ENCODE measurements around the gene UBE2R2. TPM values are rescaled to one million over a fixed set of nuclear protein-coding genes. Genes with fewer than 3 reads are reported as not detected.
"Not testable (repeated sequence)": the region's sequence is repeated elsewhere in the genome, so short reads cannot be mapped to it uniquely, and the experiment has no call there.

Gene UBE2R2
- total RNA-seq, 2 donors from 2014 or later, result 39.3 to 61.4 TPM

DNA sequence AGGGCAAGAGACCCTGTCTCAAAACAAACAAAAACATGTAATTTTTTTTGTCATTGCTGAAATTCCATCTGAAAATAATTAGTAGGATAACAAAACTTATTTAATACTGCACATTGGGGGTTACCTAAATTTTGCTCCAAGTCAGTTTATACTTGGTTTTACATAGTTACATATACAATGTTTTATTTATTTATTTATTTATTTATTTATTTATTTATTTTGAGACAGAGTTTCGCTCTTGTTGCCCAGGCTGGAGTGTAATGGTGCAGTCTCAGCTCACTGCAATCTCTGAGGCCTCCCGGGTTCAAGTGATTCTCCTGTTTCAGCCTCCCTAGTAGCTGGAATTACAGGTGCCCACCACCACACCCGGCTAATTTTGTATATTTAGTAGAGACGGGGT is 52.3 kb downstream of the UBE2R2 start:
- peaks cover 12% of the 10 kb centered on the region for H3K4me1 Mint-ChIP-seq
- H3K36me3 Mint-ChIP-seq (ENCODE audit: low read depth), result peaks cover 18% of the 10 kb centered on the region
- ATAC-seq (replicated peaks); H3K4me3 Mint-ChIP-seq; H3K9me3 Mint-ChIP-seq; H3K27me3 Mint-ChIP-seq; H3K27ac Mint-ChIP-seq: not testable (repeated sequence)

DNA sequence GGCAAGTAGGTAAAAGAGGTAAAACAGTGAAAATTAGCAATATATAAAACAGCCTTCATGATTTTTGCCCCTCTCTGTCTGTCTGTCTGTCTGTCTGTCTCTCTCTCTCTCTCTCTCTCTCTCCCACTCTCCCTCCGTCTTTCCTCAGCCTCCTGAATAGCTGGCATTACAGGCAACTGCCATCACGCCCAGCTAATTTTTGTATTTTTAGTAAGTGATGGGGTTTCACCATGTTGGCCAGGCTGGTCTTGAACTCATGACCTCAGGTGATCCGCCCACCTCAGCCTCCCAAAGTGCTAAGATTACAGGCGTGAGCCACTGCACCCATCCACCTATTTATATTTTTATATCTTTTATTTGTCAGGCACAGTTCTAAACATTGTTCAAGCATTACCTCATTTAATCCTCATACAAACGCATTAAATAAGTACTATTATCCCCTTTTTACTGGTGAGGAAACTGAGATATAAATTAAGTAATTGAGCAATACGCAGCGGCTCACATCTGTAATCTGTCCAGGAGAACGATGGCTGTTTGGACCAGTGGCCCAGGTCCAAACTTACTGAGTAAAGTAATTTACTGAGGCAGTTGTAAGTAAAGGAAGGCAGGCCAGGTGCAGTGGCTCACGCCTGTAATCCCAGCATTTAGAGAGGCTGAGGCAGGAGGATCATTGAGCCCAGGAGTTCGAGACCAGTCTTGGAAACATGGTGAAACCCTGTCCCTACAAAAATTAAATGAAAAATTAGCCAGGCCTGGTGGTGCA is 60.9 kb downstream of the UBE2R2 start:
- peaks cover 22% of the 10 kb centered on the region for H3K36me3 Mint-ChIP-seq (ENCODE audit: low read depth)
- H3K9me3 Mint-ChIP-seq, result no peaks in the 10 kb centered on the region
- H3K4me1 Mint-ChIP-seq, result peaks cover 36% of the 10 kb centered on the region
- H3K27ac Mint-ChIP-seq, result peak overlapping the region; percentile 50
- no peaks in the 10 kb centered on the region for H3K27me3 Mint-ChIP-seq
- no peak for ATAC-seq (replicated peaks)
- H3K4me3 Mint-ChIP-seq, result no peak overlapping the region

DNA sequence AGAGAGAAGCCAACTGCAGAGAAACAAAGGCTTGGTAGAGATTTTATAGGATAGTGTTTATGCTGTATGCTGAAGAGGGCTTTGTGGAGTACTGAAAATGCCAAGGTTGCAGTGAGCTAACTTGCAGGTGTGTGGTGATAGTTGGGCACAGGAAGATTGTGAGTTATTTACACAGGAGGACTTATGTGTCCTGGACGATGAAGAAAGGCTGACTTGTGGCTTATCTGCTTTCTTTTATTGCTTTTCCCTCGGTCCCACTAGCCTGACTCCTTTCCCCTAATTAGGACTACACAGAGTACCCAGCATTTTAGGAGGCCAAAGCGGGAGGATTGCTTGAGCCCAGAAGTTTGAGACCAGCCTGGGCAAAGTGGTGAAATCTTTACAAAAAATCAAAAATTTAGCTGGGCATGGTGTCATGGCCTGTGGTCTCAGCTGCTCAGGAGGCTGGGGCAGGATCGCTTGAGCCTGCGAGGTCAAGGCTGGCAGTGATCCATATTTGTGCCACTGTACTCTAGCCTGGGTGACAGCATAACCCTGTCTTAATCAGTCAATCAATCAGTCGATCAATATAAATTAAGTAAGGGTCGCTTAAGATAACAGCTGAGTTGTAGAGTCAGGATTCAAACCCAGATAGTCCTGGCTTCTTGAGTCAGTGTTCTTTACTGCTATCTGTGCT is 61.9 kb downstream of the UBE2R2 start:
- Mint-ChIP-seq H3K4me3 (no peak overlapping the region), H3K36me3 (ENCODE audit: low read depth) (peaks cover 22% of the 10 kb centered on the region), H3K9me3 (no peaks in the 10 kb centered on the region), H3K27me3 (no peaks in the 10 kb centered on the region), H3K4me1 (peaks cover 36% of the 10 kb centered on the region), H3K27ac (no peak overlapping the region)
- no peak for ATAC-seq (replicated peaks)

DNA sequence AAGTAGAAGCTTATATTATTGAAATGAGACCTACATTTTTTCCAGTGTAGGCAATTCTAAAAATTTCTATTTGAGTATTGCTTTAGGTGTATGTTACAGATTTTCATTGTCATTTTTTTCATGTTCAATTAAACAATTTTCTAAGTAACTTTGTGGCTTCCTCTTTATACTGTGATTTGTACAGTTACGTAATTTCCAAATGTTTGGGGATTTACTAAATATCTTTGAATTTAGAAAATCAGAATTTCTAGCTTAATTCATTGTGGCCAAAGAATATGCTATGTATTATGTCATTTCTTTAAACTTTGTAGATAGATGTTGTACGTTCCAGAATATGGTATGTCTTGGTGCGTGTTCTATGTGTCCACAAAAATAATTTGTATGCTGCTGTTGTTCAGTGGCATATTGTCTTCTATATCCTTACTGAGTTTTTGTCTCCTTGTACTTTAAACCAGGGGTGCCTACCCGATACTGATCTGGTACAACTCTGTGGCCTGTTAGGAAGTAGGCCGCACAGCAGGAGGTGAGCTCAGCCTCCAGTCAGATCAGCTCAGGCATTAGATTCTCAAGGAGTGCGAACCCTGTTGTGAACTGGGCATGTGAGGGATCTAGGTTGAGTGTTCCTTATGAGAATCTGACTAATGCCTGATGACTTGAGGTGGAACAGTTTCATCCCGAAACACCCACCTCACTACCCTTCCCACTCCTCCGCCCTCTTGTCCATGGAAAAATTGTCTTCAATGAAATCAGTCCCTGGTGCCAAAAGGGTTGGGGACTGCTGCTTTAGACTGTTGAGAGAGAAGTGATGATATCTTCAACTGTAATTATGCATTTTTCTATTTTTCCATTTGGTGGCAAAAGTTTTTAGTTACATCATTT is 63.5 kb downstream of the UBE2R2 start:
- peak overlapping the region; percentile 80 for H3K27ac Mint-ChIP-seq
- peaks cover 36% of the 10 kb centered on the region for H3K4me1 Mint-ChIP-seq
- peaks cover 32% of the 10 kb centered on the region for H3K36me3 Mint-ChIP-seq (ENCODE audit: low read depth)
- H3K4me3 Mint-ChIP-seq, result peak overlapping the region; percentile 62
- peak; percentile 68 for ATAC-seq (replicated peaks)
- no peaks in the 10 kb centered on the region for H3K27me3 Mint-ChIP-seq
- no peaks in the 10 kb centered on the region for H3K9me3 Mint-ChIP-seq

DNA sequence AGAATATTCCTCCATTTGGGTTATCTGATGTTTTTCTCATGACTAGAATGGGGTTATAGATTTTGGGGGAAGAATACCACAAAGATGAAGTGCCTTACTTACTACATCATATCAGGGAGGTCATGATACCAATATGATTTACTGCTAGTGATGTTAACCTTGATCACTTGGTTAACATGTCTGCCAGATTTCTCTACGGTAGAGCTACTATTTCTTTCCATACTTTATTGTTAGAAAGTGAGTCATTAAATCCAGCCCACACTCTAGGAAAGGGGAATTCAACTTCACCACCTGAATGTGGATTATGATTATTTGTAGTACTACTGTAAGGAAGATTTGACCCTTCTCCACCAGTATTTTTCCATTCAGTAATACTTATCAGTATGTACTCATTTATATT is 64.7 kb downstream of the UBE2R2 start:
- ATAC-seq (replicated peaks), result peak; percentile 81
- H3K36me3 Mint-ChIP-seq (ENCODE audit: low read depth), result peaks cover 44% of the 10 kb centered on the region
- peaks cover 36% of the 10 kb centered on the region for H3K4me1 Mint-ChIP-seq
- H3K27ac Mint-ChIP-seq, result peak overlapping the region; percentile 80
- H3K4me3 Mint-ChIP-seq, result peak overlapping the region; percentile 62
- H3K27me3 Mint-ChIP-seq, result no peaks in the 10 kb centered on the region
- no peaks in the 10 kb centered on the region for H3K9me3 Mint-ChIP-seq

DNA sequence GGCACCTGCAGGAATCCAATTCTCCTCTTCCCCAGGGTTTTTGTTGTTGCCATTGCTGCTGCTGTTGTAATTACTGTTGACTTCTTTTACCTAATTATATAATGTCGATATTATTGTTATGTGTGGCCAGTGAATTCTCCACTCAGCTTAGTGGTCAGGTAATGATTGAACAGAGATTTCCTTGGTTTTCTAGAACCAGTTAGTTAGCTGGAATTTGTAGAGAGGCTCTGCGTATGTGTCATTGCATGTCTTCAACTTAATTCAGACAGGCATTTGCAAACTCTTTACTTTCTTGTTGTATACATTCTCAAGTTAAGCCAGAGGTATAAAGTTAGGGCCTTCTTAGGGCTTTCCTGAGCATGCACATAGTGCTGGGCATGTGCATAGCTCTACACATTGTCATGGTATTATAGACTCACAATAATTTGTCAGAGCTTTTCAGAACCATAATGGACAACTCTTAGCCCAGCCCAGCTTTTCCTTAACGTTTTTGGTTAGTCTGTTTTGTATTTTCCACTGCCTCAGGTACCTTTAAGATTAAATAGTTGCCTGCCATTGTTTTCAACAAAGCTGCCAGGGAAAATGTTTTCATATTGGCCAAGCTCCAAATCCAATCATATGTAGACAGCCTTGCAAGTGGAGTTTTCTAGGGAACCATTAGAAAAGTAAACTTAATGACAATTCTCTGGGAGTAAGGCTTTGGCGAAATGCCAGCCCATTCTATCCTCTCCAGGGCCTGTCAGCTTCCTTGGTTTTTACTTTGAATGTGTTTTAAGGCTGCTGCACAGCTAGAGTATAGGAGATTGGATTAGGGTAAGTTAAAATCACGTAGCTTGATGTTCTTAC is 68.1 kb downstream of the UBE2R2 start:
- Mint-ChIP-seq H3K36me3 (ENCODE audit: low read depth) (peaks cover 70% of the 10 kb centered on the region), H3K4me1 (peaks cover 20% of the 10 kb centered on the region), H3K27ac (peak overlapping the region; percentile 50), H3K9me3 (no peaks in the 10 kb centered on the region), H3K4me3 (no peak overlapping the region), H3K27me3 (no peaks in the 10 kb centered on the region)
- no peak for ATAC-seq (replicated peaks)

DNA sequence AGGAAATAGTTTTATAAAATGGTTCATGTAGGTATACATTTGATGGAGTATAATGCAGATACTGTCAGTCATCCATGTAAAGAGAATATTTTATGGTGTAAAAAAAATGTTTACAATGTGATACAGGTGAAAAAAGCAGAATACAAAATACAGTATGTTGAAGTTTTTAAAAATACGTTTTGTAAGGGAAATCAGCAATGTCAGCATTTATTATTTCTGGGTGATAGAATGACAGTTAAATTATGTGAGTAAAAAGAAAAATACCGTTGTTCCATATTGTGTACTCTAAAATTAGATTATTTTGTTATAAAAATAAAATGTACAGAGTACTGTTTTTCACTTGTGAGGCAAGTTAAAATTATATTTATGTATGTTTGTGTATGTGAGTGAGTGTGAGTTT is 69.0 kb downstream of the UBE2R2 start:
- Mint-ChIP-seq H3K4me3 (no peak overlapping the region), H3K9me3 (no peaks in the 10 kb centered on the region), H3K4me1 (peaks cover 13% of the 10 kb centered on the region), H3K36me3 (ENCODE audit: low read depth) (peaks cover 73% of the 10 kb centered on the region), H3K27ac (no peak overlapping the region), H3K27me3 (no peaks in the 10 kb centered on the region)
- ATAC-seq (replicated peaks), result no peak

DNA sequence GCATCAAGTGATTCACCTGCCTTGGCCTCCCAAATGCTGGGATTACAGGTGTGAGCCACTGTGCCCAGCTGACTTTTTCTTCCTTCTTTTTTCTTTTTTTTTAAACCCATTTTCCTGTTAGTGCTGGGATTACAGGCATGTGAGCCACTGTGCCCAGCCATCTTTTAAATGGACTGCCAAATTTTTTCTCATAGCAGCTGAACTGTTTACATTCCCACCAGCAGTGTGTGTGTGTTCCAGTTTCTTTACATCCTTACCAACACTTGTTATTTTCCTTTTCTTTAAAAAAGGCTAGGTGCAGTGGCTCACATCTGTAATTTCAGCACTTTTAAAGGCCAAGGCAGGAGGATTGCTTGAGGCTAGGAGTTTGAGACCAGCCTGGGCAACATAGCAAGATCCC is 76.9 kb downstream of the UBE2R2 start:
- ATAC-seq (replicated peaks), result no peak
- H3K4me1 Mint-ChIP-seq, result peaks cover 5% of the 10 kb centered on the region
- no peaks in the 10 kb centered on the region for H3K27me3 Mint-ChIP-seq
- H3K27ac Mint-ChIP-seq, result no peak overlapping the region
- H3K9me3 Mint-ChIP-seq, result no peaks in the 10 kb centered on the region
- H3K36me3 Mint-ChIP-seq (ENCODE audit: low read depth), result peaks cover 68% of the 10 kb centered on the region
- no peak overlapping the region for H3K4me3 Mint-ChIP-seq

DNA sequence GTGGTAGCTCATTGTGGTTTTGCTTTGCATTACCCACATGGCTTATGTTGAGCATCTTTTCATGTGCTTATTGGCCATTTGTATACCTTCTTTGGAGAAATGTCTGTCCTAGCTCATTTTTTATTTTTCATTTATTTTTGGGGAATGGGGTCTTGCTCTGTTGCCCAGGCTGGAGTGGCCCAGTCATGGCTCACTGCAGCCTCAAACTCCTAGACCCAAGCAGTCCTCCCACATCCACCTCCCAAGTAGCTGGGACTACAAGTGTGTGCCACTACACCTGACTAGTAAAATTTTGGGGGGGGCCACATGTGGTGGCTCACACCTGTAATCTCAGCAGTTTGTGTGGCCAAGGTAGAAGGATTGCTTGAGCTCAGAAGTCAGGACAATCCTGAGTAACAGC is 77.4 kb downstream of the UBE2R2 start:
- Mint-ChIP-seq H3K4me1 (peaks cover 5% of the 10 kb centered on the region), H3K4me3 (no peak overlapping the region), H3K36me3 (ENCODE audit: low read depth) (peaks cover 70% of the 10 kb centered on the region), H3K27ac (no peak overlapping the region), H3K27me3 (no peaks in the 10 kb centered on the region), H3K9me3 (no peaks in the 10 kb centered on the region)
- no peak for ATAC-seq (replicated peaks)

DNA sequence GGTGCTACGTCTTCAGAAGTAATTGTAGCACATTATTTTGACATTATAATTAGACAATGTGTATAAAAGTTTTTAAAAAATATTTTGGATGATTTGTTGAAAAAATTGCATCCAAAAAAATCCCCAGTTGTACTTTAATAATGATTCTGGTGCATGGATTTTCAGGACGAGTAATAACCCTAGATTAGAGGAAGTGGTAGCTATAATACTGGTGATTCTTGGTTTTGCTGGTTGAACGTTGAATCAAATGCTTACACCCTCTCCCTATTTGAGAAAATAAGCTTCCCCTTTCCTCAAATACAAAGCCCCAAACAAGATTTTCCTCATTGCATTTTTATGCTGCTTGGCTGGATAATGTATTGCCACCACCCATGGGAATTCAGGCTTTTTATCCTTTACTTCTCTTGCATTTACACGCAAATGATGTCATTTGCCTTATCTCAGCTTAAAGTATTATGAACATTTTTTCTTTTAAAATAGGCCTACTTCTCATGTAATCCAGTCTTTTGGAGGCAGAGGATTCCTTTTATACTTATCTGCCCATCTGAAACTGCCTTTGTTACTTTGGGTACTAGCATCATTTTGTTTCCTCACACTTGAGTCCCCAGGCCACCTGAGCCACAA is 86.3 kb downstream of the UBE2R2 start:
- ATAC-seq (replicated peaks), result no peak

DNA sequence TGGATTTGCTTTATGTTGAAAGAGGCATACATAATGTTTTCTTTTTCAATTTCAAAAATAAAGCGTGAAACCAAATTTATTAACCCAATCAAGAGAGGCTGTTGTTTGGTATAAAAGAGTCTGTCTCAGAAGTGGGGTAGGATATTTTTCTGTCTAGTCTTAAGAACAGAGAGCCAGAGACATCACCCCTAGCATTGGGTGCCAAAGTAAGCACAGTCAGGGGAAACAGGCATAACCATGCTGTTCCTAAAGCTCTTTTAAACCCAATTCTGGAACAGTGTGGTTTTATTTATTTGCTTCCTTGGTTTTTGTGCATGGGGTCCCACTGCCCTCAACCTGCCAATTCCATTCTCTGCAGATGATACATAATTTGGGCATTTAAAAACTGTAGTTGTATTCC is 88.2 kb downstream of the UBE2R2 start:
- no peak overlapping the region for H3K27ac Mint-ChIP-seq
- H3K36me3 Mint-ChIP-seq (ENCODE audit: low read depth), result peaks cover 51% of the 10 kb centered on the region
- no peak overlapping the region for H3K4me3 Mint-ChIP-seq
- ATAC-seq (replicated peaks), result no peak
- peaks cover 17% of the 10 kb centered on the region for H3K4me1 Mint-ChIP-seq
- no peaks in the 10 kb centered on the region for H3K9me3 Mint-ChIP-seq
- H3K27me3 Mint-ChIP-seq, result no peaks in the 10 kb centered on the region

More for the DNA sequence above, 86.3 kb downstream of the UBE2R2 start:
- Mint-ChIP-seq H3K27me3 (no peaks in the 10 kb centered on the region), H3K36me3 (ENCODE audit: low read depth) (peaks cover 66% of the 10 kb centered on the region), H3K4me1 (peaks cover 17% of the 10 kb centered on the region), H3K9me3 (no peaks in the 10 kb centered on the region), H3K27ac (peak overlapping the region; percentile 17), H3K4me3 (no peak overlapping the region)

DNA sequence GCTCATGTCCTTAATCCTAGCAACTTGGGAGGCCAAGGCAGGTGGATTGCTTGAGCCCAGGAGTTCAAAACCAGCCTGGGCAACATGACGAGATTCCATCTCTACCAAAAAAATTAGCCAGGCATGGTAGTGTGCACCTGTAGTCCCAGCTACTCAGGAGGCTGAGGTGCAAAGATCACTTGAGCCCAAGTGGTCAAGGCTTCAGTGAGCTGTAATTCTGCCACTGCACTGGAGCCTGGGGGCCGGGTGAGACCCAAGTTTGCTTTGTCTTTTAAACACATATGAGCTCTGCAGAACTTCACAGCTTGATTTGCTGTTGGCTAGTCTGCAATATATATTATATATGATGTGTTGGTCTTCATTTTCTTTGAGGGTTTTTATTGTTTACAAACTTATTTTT is 89.8 kb downstream of the UBE2R2 start:
- peaks cover 17% of the 10 kb centered on the region for H3K4me1 Mint-ChIP-seq
- no peaks in the 10 kb centered on the region for H3K9me3 Mint-ChIP-seq
- no peak for ATAC-seq (replicated peaks)
- peaks cover 45% of the 10 kb centered on the region for H3K36me3 Mint-ChIP-seq (ENCODE audit: low read depth)
- H3K27ac Mint-ChIP-seq, result no peak overlapping the region
- no peaks in the 10 kb centered on the region for H3K27me3 Mint-ChIP-seq
- no peak overlapping the region for H3K4me3 Mint-ChIP-seq

DNA sequence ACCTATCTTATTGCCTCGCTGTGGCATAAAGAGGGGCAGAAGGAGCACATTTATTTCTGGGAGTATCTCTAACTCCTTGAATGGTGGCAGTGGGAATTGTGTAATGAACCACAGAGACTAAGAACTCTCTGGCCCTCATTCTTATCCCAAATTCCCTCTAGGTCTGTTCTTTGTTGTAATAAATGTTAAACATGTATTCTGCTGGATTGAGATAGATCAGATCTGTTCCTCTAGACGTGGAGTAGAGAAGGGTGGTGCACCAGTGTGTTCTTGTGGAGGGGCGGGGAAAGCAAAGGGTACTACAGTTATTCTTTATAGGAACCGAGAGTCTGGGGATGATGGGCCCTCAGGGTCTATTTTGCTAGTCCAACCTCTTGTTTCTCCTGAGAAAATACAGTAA is 90.4 kb downstream of the UBE2R2 start:
- Mint-ChIP-seq H3K4me1 (peaks cover 17% of the 10 kb centered on the region), H3K27me3 (no peaks in the 10 kb centered on the region), H3K36me3 (ENCODE audit: low read depth) (peaks cover 44% of the 10 kb centered on the region), H3K4me3 (no peak overlapping the region), H3K27ac (no peak overlapping the region), H3K9me3 (no peaks in the 10 kb centered on the region)
- ATAC-seq (replicated peaks), result no peak
